Smooth muscle cell (in vitro differentiated cells): ENCODE results near the gene GJD4. TPM values are rescaled to one million over a fixed set of nuclear protein-coding genes. Genes with fewer than 3 reads are reported as not detected.
A peak's percentile ranks its signal among the peaks of the same experiment; 100 is the strongest.

Source experiments
- DNase-seq: peaks from one replicate; lab custom pipeline; 2025; ENCODE audit not compliant: unreplicated experiment; lab: John Stamatoyannopoulos, UW
- H2AFZ ChIP-seq: fragments of 200-600 bp; sonication (generic); 2 replicates; pipeline ENCODE4 v1.6.0; 2016; ENCODE audit warnings: antibody characterized with exemption, low read depth, mild to moderate bottlenecking
- H3F3A ChIP-seq: fragments of 200-600 bp; sonication (generic); 2 replicates; pipeline ENCODE4 v1.6.0; 2017; ENCODE audit warnings: antibody characterized with exemption, low read depth
- H3K27ac ChIP-seq: fragments of 200-600 bp; sonication (generic); 2 replicates; pipeline ENCODE4 v1.5.1; 2016; ENCODE audit warnings: low read depth, mild to moderate bottlenecking
- H3K27me3 ChIP-seq: fragments of 200-600 bp; sonication (generic); 2 replicates; pipeline ENCODE4 v1.6.1; 2016; ENCODE audit warnings: low read depth, mild to moderate bottlenecking
- H3K36me3 ChIP-seq: fragments of 200-600 bp; sonication (generic); 2 replicates; pipeline ENCODE4 v1.5.1; 2016; ENCODE audit warnings: low read depth
- H3K4me1 ChIP-seq: fragments of 200-600 bp; sonication (generic); 2 replicates; pipeline ENCODE4 v1.5.1; 2016; ENCODE audit warnings: low read depth
- H3K4me2 ChIP-seq: fragments of 200-600 bp; sonication (generic); 2 replicates; pipeline ENCODE4 v1.6.0; 2016; ENCODE audit warnings: mild to moderate bottlenecking
- H3K4me3 ChIP-seq: fragments of 200-600 bp; sonication (generic); 2 replicates; pipeline ENCODE4 v1.5.1; 2016; ENCODE audit warnings: mild to moderate bottlenecking
- H3K79me2 ChIP-seq: fragments of 200-600 bp; sonication (generic); 2 replicates; pipeline ENCODE4 v1.6.0; 2016; ENCODE audit warnings: low read depth, mild to moderate bottlenecking
- H3K9ac ChIP-seq: fragments of 200-600 bp; sonication (generic); 2 replicates; pipeline ENCODE4 v1.6.0; 2016; ENCODE audit warnings: low read depth
- H3K9me3 ChIP-seq: fragments of 200-600 bp; sonication (generic); replicated peaks from 2 replicates; pipeline ENCODE4 v1.5.1; 2016; ENCODE audit warnings: low read depth
- H4K20me1 ChIP-seq: fragments of 200-600 bp; sonication (generic); 2 replicates; pipeline ENCODE4 v1.6.0; 2016; ENCODE audit warnings: low read depth
- CTCF ChIP-seq: fragments of 200-600 bp; sonication (generic); IDR thresholded peaks from 2 replicates; pipeline ENCODE4 v1.5.1; 2017; ENCODE audit warnings: borderline replicate concordance, mild to moderate bottlenecking, antibody characterized with exemption; ENCODE audit not compliant: insufficient read depth, poor library complexity, severe bottlenecking
- WGBS: methylation state at CpG from one replicate; pipeline ENCODE4 v1.1.7; 2016; ENCODE audit warnings: low lambda C conversion rate; 5-methylcytosine and 5-hydroxymethylcytosine counted together
- polyA plus RNA-seq: library from polyadenylated mRNA; unstranded; fragments of >200 nt; fragmentation: Nextera tagmentation; extraction: Ambion mirVana; gene quantifications from 2 replicates; pipeline ENCODE4 v1.2.1, GENCODE V29; 2016
- total RNA-seq: library from RNA; depleted of rRNA; stranded (reverse); fragments of >200 nt; gene quantifications from 2 replicates; pipeline ENCODE4 v1.2.3, GENCODE V29; 2014

The GJD4 gene
- total and polyA plus RNA-seq, 2 experiments from 2014 or later, result not detected

GRCh38 chr10:35639728-35640401 lies 34.7 kb downstream of the GJD4 start:
- DNase-seq, result no peak
- H2AFZ ChIP-seq, result peak overlapping the region; percentile 67
- no peak overlapping the region for H3K27ac ChIP-seq
- H3K4me3 ChIP-seq, result peak overlapping the region; percentile 58
- peak; percentile 24 for TF ChIP-seq CTCF
- H3K79me2 ChIP-seq, result peaks cover 12% of the 10 kb centered on the region
- 4% methylated on average over 50 of the region's 83 CpGs for WGBS
- H3K27me3 ChIP-seq, result peaks cover 1% of the 10 kb centered on the region
- peaks cover 25% of the 10 kb centered on the region for H4K20me1 ChIP-seq
- H3K4me2 ChIP-seq, result peak overlapping the region; percentile 92
- H3K9ac ChIP-seq, result no peak overlapping the region
- no peaks in the 10 kb centered on the region for H3F3A ChIP-seq
- no peaks in the 10 kb centered on the region for H3K36me3 ChIP-seq
- peaks cover 52% of the 10 kb centered on the region for H3K4me1 ChIP-seq
- no peaks in the 10 kb centered on the region for H3K9me3 ChIP-seq

DNA sequence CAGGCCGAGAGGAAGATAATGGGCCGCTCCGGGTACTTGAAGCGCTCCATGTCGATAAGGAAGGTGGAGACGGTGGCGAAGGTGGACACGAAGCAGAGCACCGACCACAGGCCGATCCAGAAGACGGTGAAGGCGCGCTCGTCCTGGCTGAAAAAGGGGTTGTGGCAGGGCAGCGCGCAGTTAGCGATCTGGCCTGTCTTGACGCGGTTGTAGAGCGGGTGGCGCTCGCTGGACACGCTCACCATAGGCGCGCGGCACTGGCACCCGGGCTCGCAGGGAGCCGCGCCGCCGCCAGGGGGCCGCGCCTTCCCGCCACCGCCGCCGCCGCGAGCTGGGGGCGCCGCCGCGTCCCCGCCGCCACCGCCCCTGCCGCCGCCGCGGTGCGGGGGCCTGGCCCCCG lies 35.3 kb downstream of the GJD4 start:
- Histone ChIP-seq H3K9me3 (no peaks in the 10 kb centered on the region), H2AFZ (no peak overlapping the region), H3F3A (no peaks in the 10 kb centered on the region), H3K4me1 (peaks cover 52% of the 10 kb centered on the region), H3K27ac (no peak overlapping the region), H3K4me2 (peak overlapping the region; percentile 92), H3K36me3 (no peaks in the 10 kb centered on the region), H3K27me3 (peaks cover 4% of the 10 kb centered on the region), H3K79me2 (peaks cover 12% of the 10 kb centered on the region), H3K9ac (no peak overlapping the region), H4K20me1 (peaks cover 25% of the 10 kb centered on the region), H3K4me3 (peak overlapping the region; percentile 58)
- no peak for DNase-seq
- 2% methylated on average over 34 of the region's 53 CpGs for WGBS
- peak; percentile 48 for TF ChIP-seq CTCF

DNA sequence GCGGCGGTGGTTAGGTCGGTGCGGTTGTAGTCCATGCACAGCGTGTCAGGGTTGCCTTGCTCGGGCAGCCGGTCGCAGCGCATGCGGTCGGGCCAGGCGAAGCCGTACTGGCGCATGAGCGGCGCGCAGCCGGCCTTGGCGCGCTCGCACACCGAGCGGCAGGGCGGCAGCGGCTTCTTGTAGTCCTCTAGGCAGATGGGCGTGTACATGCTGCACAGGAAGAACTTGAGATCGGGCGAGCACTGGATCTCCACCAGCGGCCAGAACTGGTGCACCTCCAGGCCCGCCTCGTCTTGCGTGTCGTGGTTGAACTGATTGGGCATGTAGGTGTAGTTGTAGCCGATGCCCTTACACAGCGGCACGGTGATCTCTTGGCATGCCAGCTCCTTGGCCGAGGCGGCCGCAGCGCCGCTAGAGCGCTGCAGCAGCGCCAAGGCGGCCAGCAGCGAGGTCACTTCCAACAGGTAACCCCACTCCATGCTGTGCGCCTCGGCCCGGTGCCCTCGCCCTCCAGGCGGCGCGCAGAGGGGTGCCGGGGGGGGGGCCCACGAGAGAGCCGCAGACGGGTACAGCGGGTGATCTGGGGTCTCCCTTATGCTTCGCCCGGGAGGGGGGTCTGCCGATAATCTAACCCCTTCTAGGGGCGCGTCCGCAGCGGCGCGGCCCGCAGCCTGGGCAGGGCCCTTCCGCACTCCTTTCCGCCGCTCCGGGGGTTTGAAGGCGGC lies 36.0 kb downstream of the GJD4 start:
- Histone ChIP-seq H3K4me2 (peak overlapping the region; percentile 85), H3K4me1 (peaks cover 46% of the 10 kb centered on the region), H3K27ac (no peak overlapping the region), H3K9ac (peak overlapping the region; percentile 20), H4K20me1 (peaks cover 25% of the 10 kb centered on the region), H3K9me3 (no peaks in the 10 kb centered on the region), H3K27me3 (peaks cover 4% of the 10 kb centered on the region), H2AFZ (peak overlapping the region; percentile 84), H3K36me3 (no peaks in the 10 kb centered on the region), H3K4me3 (peak overlapping the region; percentile 64), H3F3A (no peaks in the 10 kb centered on the region), H3K79me2 (peaks cover 12% of the 10 kb centered on the region)
- no peak for TF ChIP-seq CTCF
- under 1% methylated on average over 66 of the region's 72 CpGs for WGBS
- DNase-seq, result peak; percentile 29
